HG02763 (cell line): Measurements from ENCODE around the gene ARAP3.
"Not testable (repeated sequence)": the region's sequence is repeated elsewhere in the genome, so short reads cannot be mapped to it uniquely, and the experiment has no call there.

Experiments
- ATAC-seq: cut with Tn5 transposase; IDR thresholded peaks from one replicate; pipeline ENCODE4 v1.9.1; 2021; ENCODE audit warnings: mild to moderate bottlenecking, moderate library complexity; ENCODE audit not compliant: unreplicated experiment

The ARAP3 gene

DNA sequence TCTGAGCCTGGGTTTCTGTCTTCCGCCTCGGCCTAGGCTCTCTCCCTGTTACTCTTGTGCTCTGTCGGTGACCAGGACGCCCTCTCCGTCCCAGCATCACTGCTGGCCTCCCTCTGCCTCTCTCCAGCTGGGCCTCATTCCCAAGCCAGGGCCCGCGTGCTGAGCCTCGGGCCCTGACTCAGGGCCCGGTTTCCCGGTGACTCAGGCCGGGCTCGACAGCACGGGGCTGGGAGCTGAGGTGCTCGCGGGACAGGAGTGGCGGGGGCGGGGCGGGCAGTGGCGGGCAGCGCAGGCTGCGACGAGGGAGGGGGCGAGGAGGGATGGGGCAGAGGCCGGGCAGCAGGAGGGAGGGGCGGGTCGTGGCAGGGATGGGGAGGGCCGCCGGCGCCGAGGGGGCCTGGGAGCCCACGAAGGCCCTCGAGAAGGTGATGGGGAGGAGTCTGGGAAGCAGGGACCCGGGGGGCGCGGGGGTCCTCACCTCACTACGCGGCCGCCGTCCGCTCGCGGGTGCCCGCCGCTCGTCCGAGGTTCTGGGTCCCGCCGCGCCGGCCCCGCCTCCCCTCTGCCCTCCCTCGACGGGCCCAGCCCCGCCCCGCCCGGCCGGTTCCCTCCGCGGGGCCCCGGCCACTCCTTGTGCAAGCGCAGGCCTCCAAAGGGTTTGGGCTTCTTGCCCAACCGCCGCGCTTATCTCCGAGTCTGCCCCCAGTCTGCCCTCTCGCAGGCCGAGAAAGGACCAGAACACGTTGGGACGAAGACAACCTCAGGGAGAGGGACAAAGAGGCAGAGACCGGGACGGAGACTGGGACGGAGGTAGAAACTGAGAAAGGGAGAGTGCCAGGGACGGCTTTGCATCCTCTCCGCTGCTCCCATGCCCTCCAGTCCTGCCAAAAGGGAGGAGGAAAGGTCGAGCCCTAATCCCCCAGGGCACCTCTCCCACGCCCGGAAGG is at the start of gene ARAP3:
ARAP3 (minus strand) TSS at position 536 of the 947 bp plus-strand sequence. CDS start 1,744 bp downstream, outside the sequence.
- ATAC-seq = no peak

- ATAC-seq = no peak
Observed at GRCh38 chr5:141729387-141730006, 47.5 kb upstream of the ARAP3 start.

DNA sequence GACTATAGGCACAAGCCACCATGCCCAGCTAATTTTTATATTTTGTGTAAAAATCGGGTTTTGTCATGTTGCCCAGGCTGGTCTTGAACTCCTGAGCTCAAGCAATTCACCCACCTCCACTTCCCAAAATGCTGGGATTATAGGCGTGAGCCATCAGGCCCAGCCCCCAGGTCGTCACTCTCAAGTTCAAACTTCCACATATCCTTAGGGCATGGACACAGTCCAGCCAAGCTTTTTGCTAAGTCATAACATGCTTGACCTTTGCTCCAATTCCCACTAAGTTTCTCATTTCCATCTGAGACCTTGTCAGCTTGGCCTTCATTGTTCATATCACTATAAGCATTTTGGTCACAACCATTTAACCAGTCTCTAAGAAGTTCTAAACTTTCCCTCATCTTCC is 43.9 kb upstream of the ARAP3 start:
- no peak for ATAC-seq

DNA sequence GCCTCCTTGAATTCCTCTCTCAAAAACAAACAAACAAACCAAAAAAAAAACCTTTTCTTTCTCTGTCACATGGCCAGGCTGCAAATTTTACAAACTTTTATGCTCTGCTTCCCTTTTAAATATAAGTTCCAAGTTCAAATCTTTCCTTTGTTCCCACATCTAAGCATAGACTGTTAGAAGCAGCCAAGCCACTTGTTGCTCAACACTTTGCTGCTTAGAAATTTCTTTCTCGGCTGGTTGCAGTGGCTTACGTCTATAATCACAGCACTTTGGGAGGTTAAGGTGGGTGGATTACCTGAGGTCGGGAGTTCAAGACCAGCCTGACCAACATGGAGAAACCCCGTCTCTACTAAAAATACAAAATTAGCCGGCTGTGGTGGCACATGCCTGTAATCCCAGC is 43.1 kb upstream of the ARAP3 start:
- not testable (repeated sequence) for ATAC-seq

- no peak for ATAC-seq
Observed at GRCh38 chr5:141722266-141722665, 40.2 kb upstream of the ARAP3 start.

GRCh38 chr5:141717043-141717442 is 35.0 kb upstream of the ARAP3 start:
- ATAC-seq = no peak

DNA sequence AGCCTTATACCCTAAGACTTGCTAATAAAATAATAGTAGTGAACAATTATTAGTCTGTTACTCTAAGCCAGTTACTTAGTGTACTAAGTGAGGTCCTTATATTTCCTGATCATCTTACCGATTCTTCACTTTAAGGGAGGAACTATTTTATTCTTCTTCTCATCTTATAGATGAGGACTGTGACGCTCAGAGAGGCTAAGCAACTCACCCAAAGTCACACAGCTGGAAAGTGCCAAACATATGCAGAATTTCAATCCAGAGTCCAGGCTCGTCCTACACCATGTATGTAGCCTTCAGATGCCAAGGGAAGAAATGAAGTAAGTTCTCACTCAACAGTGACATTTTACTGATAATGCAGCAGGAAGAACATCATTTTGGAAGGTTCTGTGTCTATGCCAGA is 34.4 kb upstream of the ARAP3 start:
- no peak for ATAC-seq

DNA sequence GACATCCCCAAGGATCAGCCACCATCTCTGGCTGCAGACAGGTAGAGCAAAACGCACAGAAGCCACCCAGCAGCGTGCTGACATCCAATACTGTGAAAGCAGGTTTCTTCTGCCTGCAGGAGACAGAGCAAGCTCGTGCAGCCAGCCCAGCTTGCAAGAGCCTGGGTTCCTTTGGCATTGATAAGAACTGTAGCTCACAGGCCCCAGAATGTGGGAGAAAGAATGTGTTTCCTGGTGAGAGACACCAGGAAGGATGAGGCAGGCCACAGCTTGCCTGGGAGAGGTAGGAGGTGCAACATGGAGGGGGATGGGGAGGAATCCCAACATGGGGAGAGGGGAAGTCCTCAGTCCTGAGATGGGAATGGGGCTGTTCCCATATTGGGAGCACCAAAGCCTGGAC is 34.0 kb upstream of the ARAP3 start:
- no peak for ATAC-seq

GRCh38 chr5:141715346-141715905 is 33.4 kb upstream of the ARAP3 start:
- ATAC-seq = no peak

GRCh38 chr5:141714542-141715310 is 32.7 kb upstream of the ARAP3 start:
- no peak for ATAC-seq

GRCh38 chr5:141713616-141714309 is 31.7 kb upstream of the ARAP3 start:
- ATAC-seq = no peak

DNA sequence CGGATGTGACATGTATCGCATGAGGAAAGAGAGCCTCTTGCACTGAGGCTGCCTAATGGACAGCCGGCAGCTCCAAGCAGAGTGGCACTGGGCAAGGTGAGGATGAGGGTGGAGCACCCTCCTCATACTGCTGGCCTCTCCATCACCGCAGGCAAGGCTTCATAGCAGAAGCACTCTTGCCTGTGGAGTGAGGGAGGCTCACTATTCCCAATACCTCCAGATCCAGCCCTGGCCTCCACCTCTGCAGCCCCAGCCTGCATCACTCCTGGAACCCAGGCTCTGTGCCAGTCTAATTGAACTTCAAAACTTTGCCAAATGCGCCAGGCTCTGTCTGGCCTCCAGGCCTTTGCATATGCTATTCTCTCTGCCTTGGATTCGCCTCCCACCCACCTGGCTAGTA is 29.7 kb upstream of the ARAP3 start:
- no peak for ATAC-seq

GRCh38 chr5:141709699-141710267 is 27.8 kb upstream of the ARAP3 start:
- ATAC-seq = no peak

GRCh38 chr5:141708016-141708415 is 26.0 kb upstream of the ARAP3 start:
- ATAC-seq = no peak

GRCh38 chr5:141707510-141707909 is 25.5 kb upstream of the ARAP3 start:
- no peak for ATAC-seq

GRCh38 chr5:141706121-141706520 is 24.1 kb upstream of the ARAP3 start:
- no peak for ATAC-seq

- no peak for ATAC-seq
Observed at GRCh38 chr5:141705469-141705868, 23.4 kb upstream of the ARAP3 start.

- no peak for ATAC-seq
Observed at GRCh38 chr5:141704782-141705297, 22.8 kb upstream of the ARAP3 start.

DNA sequence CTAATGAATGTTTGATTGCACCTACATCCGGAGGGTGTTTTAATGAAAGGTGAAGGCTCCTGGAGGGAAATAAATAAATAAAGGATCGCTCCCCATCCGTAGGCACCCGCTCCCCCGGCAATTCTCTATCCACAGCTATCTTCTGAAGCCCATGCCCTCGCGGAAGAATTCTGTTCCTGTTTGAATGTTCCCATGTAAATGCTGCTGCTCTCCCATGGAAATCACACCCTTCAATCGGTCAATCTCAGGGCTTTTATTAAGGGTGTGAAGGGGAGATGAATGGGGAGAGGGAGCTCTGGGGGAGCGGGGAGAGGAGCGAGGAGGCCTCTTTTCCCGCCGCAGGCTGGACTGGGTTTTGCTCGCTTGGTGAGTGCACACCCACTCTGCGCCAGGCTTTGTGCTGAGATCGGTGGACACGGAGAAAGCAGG is 21.1 kb upstream of the ARAP3 start:
- no peak for ATAC-seq
